IMR-90 (cell line): Measurements from ENCODE around the gene DUSP22. TPM values are rescaled to one million over a fixed set of nuclear protein-coding genes. Genes with fewer than 3 reads are reported as not detected.

Source experiments
- ATAC-seq: fragments of 200-7000 bp; cut with Tn5 transposase; 2 replicates; pipeline ENCODE4 v1.9.1; 2020; ENCODE audit warnings: low read depth, mild to moderate bottlenecking, moderate library complexity
- BruUV-seq: library from RNA; stranded (reverse); fragments of 400-500 nt; replicated peaks from 2 replicates; lab custom pipeline; 2021; lab: Mats Ljungman, UMichigan
- CTCF ChIA-PET: fragments of 300-600 bp; formaldehyde crosslinking; extraction: SDS; loops from one replicate; lab custom pipeline; 2021; ENCODE audit warnings: antibody characterized with exemption; lab: Yijun Ruan, JAX
- POLR2A ChIA-PET: fragments of 300-600 bp; sonication (Branson Sonifier 250); formaldehyde crosslinking; loops from one replicate; lab custom pipeline; 2022; ENCODE audit warnings: antibody characterized with exemption; ENCODE audit not compliant: unreplicated experiment; lab: Charles Lee
- DNase-seq: peaks from one replicate; pipeline ENCODE4 v3.0.0; 2013
- H2AFZ ChIP-seq: replicated peaks from 2 replicates; pipeline ENCODE3; 2013; ENCODE audit warnings: low read length, mild to moderate bottlenecking; ENCODE audit not compliant: poor library complexity
- H2AK5ac ChIP-seq: 2 replicates; pipeline ENCODE4 v1.6.1; 2013; ENCODE audit warnings: low read depth, low read length, inconsistent platforms
- H2AK9ac ChIP-seq: replicated peaks from 2 replicates; pipeline ENCODE3; 2013; ENCODE audit warnings: mild to moderate bottlenecking, low read depth, low read length, moderate library complexity; ENCODE audit not compliant: poor library complexity
- H2BK120ac ChIP-seq: 2 replicates; pipeline ENCODE4 v1.6.1; 2013; ENCODE audit warnings: low read depth, low read length, inconsistent platforms
- H2BK15ac ChIP-seq: 3 replicates; pipeline ENCODE4 v1.6.1; 2013; ENCODE audit warnings: low read depth, low read length, inconsistent platforms
- H2BK20ac ChIP-seq: 2 replicates; pipeline ENCODE4 v1.6.1; 2013; ENCODE audit warnings: low read depth, mild to moderate bottlenecking, inconsistent platforms, low read length, moderate library complexity
- H2BK5ac ChIP-seq: 2 replicates; pipeline ENCODE4 v1.6.1; 2013; ENCODE audit warnings: mild to moderate bottlenecking, low read depth, low read length, inconsistent platforms; ENCODE audit not compliant: poor library complexity, severe bottlenecking
- H3K14ac ChIP-seq: replicated peaks from 2 replicates; pipeline ENCODE4 v1.6.1; 2013; ENCODE audit warnings: low read depth, low read length, inconsistent platforms
- H3K18ac ChIP-seq: 2 replicates; pipeline ENCODE4 v1.6.1; 2013; ENCODE audit warnings: low read depth, low read length, control low read depth
- H3K23ac ChIP-seq: 2 replicates; pipeline ENCODE4 v1.6.1; 2013; ENCODE audit warnings: low read depth, low read length, inconsistent platforms
- H3K27ac ChIP-seq: 2 replicates; pipeline ENCODE4 v1.5.1; 2013; ENCODE audit warnings: mild to moderate bottlenecking, control low read depth, low read length; ENCODE audit not compliant: insufficient read depth
- H3K27me3 ChIP-seq: 2 replicates; pipeline ENCODE4 v1.6.1; 2013; ENCODE audit warnings: low read length; ENCODE audit not compliant: control insufficient read depth, insufficient read depth
- H3K36me3 ChIP-seq: 2 replicates; pipeline ENCODE4 v1.6.1; 2013; ENCODE audit warnings: low read length, mixed read lengths; ENCODE audit not compliant: control insufficient read depth, insufficient read depth
- H3K4ac ChIP-seq: 2 replicates; pipeline ENCODE4 v1.6.1; 2013; ENCODE audit warnings: low read depth, low read length, inconsistent platforms
- H3K4me1 ChIP-seq: 2 replicates; pipeline ENCODE4 v1.6.1; 2013; ENCODE audit warnings: low read length, mixed read lengths; ENCODE audit not compliant: control insufficient read depth, insufficient read depth
- H3K4me2 ChIP-seq: 2 replicates; pipeline ENCODE4 v1.6.1; 2013; ENCODE audit warnings: low read depth, mild to moderate bottlenecking, control low read depth, low read length, moderate library complexity
- H3K4me3 ChIP-seq: 2 replicates; pipeline ENCODE4 v1.5.1; 2013; ENCODE audit warnings: low read depth, mild to moderate bottlenecking, control low read depth, low read length, moderate library complexity; ENCODE audit not compliant: insufficient read depth
- H3K56ac ChIP-seq: 2 replicates; pipeline ENCODE4 v1.6.1; 2013; ENCODE audit warnings: low read length, inconsistent platforms; ENCODE audit not compliant: insufficient read depth; ENCODE audit errors: extremely low read depth
- H3K79me1 ChIP-seq, 2 experiments: 2 replicates each; pipeline ENCODE4 v1.6.1; 2013; ENCODE audit warnings: low read length in 2 of 2, inconsistent platforms in 1 of 2, low read depth in 1 of 2
- H3K9ac ChIP-seq: 2 replicates; pipeline ENCODE4 v1.6.1; 2013; ENCODE audit warnings: low read depth, low read length, control low read depth
- H3K9me1 ChIP-seq: 2 replicates; pipeline ENCODE4 v1.6.1; 2013; ENCODE audit warnings: low read length, inconsistent platforms; ENCODE audit not compliant: insufficient read depth
- H3K9me3 ChIP-seq: 2 replicates; pipeline ENCODE4 v1.6.1; 2013; ENCODE audit warnings: low read length; ENCODE audit not compliant: control insufficient read depth, insufficient read depth
- H4K20me1 ChIP-seq: 2 replicates; pipeline ENCODE4 v1.6.1; 2013; ENCODE audit warnings: low read length, inconsistent platforms; ENCODE audit not compliant: insufficient read depth
- H4K5ac ChIP-seq: 2 replicates; pipeline ENCODE4 v1.6.1; 2013; ENCODE audit warnings: mild to moderate bottlenecking, low read depth, low read length, control low read depth
- H4K8ac ChIP-seq, 2 experiments: 2 replicates each; pipeline ENCODE4 v1.6.1; 2013; ENCODE audit warnings: low read depth in 2 of 2, low read length in 2 of 2, control low read depth in 1 of 2, inconsistent platforms in 1 of 2
- H4K91ac ChIP-seq: 2 replicates; pipeline ENCODE4 v1.6.1; 2013; ENCODE audit warnings: low read depth, low read length, inconsistent platforms; ENCODE audit not compliant: insufficient read depth
- BHLHE40 ChIP-seq: fragments of 150-350 bp; IDR thresholded peaks from 2 replicates; pipeline ENCODE4 v1.6.1; 2016; ENCODE audit warnings: mild to moderate bottlenecking, low read depth, low read length
- CEBPB ChIP-seq: IDR thresholded peaks from 2 replicates; pipeline ENCODE4 v1.6.1; 2012; ENCODE audit warnings: low read depth, low read length, improper control_type of control experiment
- CTCF ChIP-seq: conservative IDR thresholded peaks from 2 replicates; pipeline ENCODE4 v1.5.1; 2012; ENCODE audit warnings: mild to moderate bottlenecking, low read depth, low read length, improper control_type of control experiment
- FOS ChIP-seq: fragments of 150-350 bp; IDR thresholded peaks from 2 replicates; pipeline ENCODE4 v1.6.1; 2016; ENCODE audit warnings: low read depth, low read length
- MAZ ChIP-seq: IDR thresholded peaks from 2 replicates; pipeline ENCODE4 v1.6.1; 2012; ENCODE audit warnings: low read depth, mild to moderate bottlenecking, low read length, improper control_type of control experiment, moderate library complexity, borderline replicate concordance
- RAD21 ChIP-seq: IDR thresholded peaks from 2 replicates; pipeline ENCODE4 v1.6.1; 2012; ENCODE audit warnings: low read length, improper control_type of control experiment
- RCOR1 ChIP-seq: IDR thresholded peaks from 2 replicates; pipeline ENCODE4 v1.6.1; 2012; ENCODE audit warnings: mild to moderate bottlenecking, low read length, improper control_type of control experiment; ENCODE audit not compliant: insufficient replicate concordance
- SMC3 ChIP-seq: fragments of 150-350 bp; IDR thresholded peaks from 2 replicates; pipeline ENCODE4 v1.6.1; 2016; ENCODE audit warnings: low read depth, mild to moderate bottlenecking, antibody characterized with exemption, low read length, moderate library complexity
- USF2 ChIP-seq: fragments of 150-350 bp; IDR thresholded peaks from 2 replicates; pipeline ENCODE4 v1.6.1; 2017; ENCODE audit warnings: mild to moderate bottlenecking, antibody characterized with exemption, low read length, low read depth
- WGBS, 2 experiments: methylation state at CpG; one replicate each; pipeline versions ENCODE4 v1.1.5 to v1.1.7; 2013; ENCODE audit warnings: missing lambda C conversion rate in 2 of 2; ENCODE audit not compliant: insufficient read length in 1 of 2; ENCODE audit errors: extremely low coverage in 2 of 2; 5-methylcytosine and 5-hydroxymethylcytosine counted together
- dilution Hi-C: fragments of 300-500 bp; cut with HindIII; formaldehyde crosslinking; loops from one replicate; pipeline ENCODE4 v1.14.3; 2018; ENCODE audit warnings: low sequenced_read_pairs; ENCODE audit not compliant: unreplicated experiment
- in situ Hi-C: fragments of 300-500 bp; cut with MboI; formaldehyde crosslinking; loops from 3 replicates; pipeline ENCODE4 v1.14.3; 2019; ENCODE audit warnings: low sequenced_read_pairs, inconsistent platforms, mixed read lengths
- intact Hi-C: fragments of 100-400 bp; cut with micrococcal nuclease; formaldehyde crosslinking; loops from 2 replicates; pipeline ENCODE4 v1.10.0; 2022
- polyA plus RNA-seq, 3 experiments: library from polyadenylated mRNA; depleted of rRNA; stranded (reverse); fragments of >200 nt; gene quantifications; 2 replicates each; pipeline ENCODE4 v1.2.3, GENCODE V29; 2012; ENCODE audit warnings: low replicate concordance in 1 of 3
- total RNA-seq: library from RNA; depleted of rRNA; stranded (reverse); fragments of >200 nt; gene quantifications from 2 replicates; pipeline ENCODE4 v1.2.3, GENCODE V29; 2012

The DUSP22 gene
- total and polyA plus RNA-seq, 2 of the 4 experiments (the other 2 are of a cell fraction): 7.1 to 8.2 TPM

GRCh38 chr6:279341-280029 is 12.8 kb upstream of the DUSP22 start:
- no peak overlapping the region for H2BK15ac ChIP-seq
- no peaks in the 10 kb centered on the region for H3K79me1 ChIP-seq
- no peak overlapping the region for H2AFZ ChIP-seq
- TF ChIP-seq CTCF (no peak), FOS (no peak), USF2 (no peak), SMC3 (no peak), BHLHE40 (no peak), RAD21 (no peak), MAZ (no peak), CEBPB (no peak), RCOR1 (no peak)
- no peak overlapping the region for H4K5ac ChIP-seq
- no peak overlapping the region for H3K27ac ChIP-seq
- ATAC-seq (no peak), DNase-seq (no peak)
- CTCF ChIA-PET: no interaction called here
- in situ Hi-C loops (no loop called here), intact Hi-C loops (no loop called here), dilution Hi-C loops (no loop called here)
- H2AK9ac ChIP-seq: no peak overlapping the region
- no TSS peak for BruUV-seq
- WGBS, 2 experiments: no CpG with 5 or more reads among the region's 8 CpGs
- no peak overlapping the region for H3K56ac ChIP-seq
- H4K91ac ChIP-seq: no peak overlapping the region
- no peak overlapping the region for H3K9ac ChIP-seq
- H2BK5ac ChIP-seq: no peak overlapping the region
- H3K14ac ChIP-seq: no peak overlapping the region
- POLR2A ChIA-PET: no interaction called here
- H2BK120ac ChIP-seq: no peak overlapping the region
- H3K18ac ChIP-seq: no peak overlapping the region
- no peak overlapping the region for H2BK20ac ChIP-seq
- no peak overlapping the region for H4K8ac ChIP-seq
- no peak overlapping the region for H3K4me3 ChIP-seq
- H3K9me3 ChIP-seq: peaks cover 4% of the 10 kb centered on the region
- no peaks in the 10 kb centered on the region for H4K20me1 ChIP-seq
- H3K9me1 ChIP-seq: no peaks in the 10 kb centered on the region
- H2AK5ac ChIP-seq: no peak overlapping the region
- H3K4me1 ChIP-seq: no peaks in the 10 kb centered on the region
- H3K4ac ChIP-seq: no peak overlapping the region
- H3K36me3 ChIP-seq: no peaks in the 10 kb centered on the region
- no peak overlapping the region for H3K23ac ChIP-seq
- H3K4me2 ChIP-seq: no peak overlapping the region
- H3K27me3 ChIP-seq: peaks cover 21% of the 10 kb centered on the region
